ENCODE measurements around the gene KRT6C.

The KRT6C gene

GRCh38 chr12:52517005-52517835 lies 43.6 kb upstream of the KRT6C start:
- peaks cover 16% of the 10 kb centered on the region; the same call in 1 of the 2 replicates for H3K27me3 ChIP-seq (ENCODE audit: insufficient read depth, low read depth)
- H3K36me3 ChIP-seq (ENCODE audit: insufficient read depth) = no peaks in the 10 kb centered on the region

GRCh38 chr12:52515927-52516831 lies 42.6 kb upstream of the KRT6C start:
- H3K36me3 ChIP-seq (ENCODE audit: insufficient read depth) = no peaks in the 10 kb centered on the region
- H3K27me3 ChIP-seq (ENCODE audit: insufficient read depth, low read depth) = peaks cover 16% of the 10 kb centered on the region; the same call in 1 of the 2 replicates
- H3K4me3 ChIP-seq (IDR thresholded peaks at IDR 0.05; ENCODE audit: insufficient read depth, low read depth, low read length) = no peak overlapping the region
- no peak overlapping the region for H2AFZ ChIP-seq (ENCODE audit: low read depth)
- no peak overlapping the region for H3K27ac ChIP-seq
- no peak overlapping the region for H3K4me2 ChIP-seq
- no peaks in the 10 kb centered on the region for H3K79me2 ChIP-seq (ENCODE audit: insufficient read depth, low read depth)
- no peaks in the 10 kb centered on the region for H4K20me1 ChIP-seq (ENCODE audit: insufficient read depth)
- no peaks in the 10 kb centered on the region for H3K4me1 ChIP-seq (ENCODE audit: low read depth, poor library complexity, severe bottlenecking)
- TF ChIP-seq CTCF (conservative IDR thresholded peaks at IDR 0.05; ENCODE audit: low read depth, low read length) = no peak
- no peak overlapping the region for H3K9ac ChIP-seq

More at GRCh38 chr12:52517005-52517835, 43.6 kb upstream of the KRT6C start:
- H4K20me1 ChIP-seq (ENCODE audit: insufficient read depth) = no peaks in the 10 kb centered on the region
- H3K4me2 ChIP-seq = no peak overlapping the region
- H3K9ac ChIP-seq = no peak overlapping the region
- TF ChIP-seq CTCF (conservative IDR thresholded peaks at IDR 0.05; ENCODE audit: low read depth, low read length) = no peak
- H3K4me3 ChIP-seq (IDR thresholded peaks at IDR 0.05; ENCODE audit: insufficient read depth, low read depth, low read length) = no peak overlapping the region
- no peaks in the 10 kb centered on the region for H3K79me2 ChIP-seq (ENCODE audit: insufficient read depth, low read depth)
- H3K27ac ChIP-seq = no peak overlapping the region
- H3K4me1 ChIP-seq (ENCODE audit: low read depth, poor library complexity, severe bottlenecking) = no peaks in the 10 kb centered on the region
- no peak overlapping the region for H2AFZ ChIP-seq (ENCODE audit: low read depth)

GRCh38 chr12:52515319-52515646 lies 41.7 kb upstream of the KRT6C start:
- no peak overlapping the region for H3K9ac ChIP-seq
- no peak overlapping the region for H3K27ac ChIP-seq
- TF ChIP-seq CTCF (conservative IDR thresholded peaks at IDR 0.05; ENCODE audit: low read depth, low read length) = no peak

GRCh38 chr12:52514471-52515318 lies 41.1 kb upstream of the KRT6C start:
- Histone ChIP-seq H3K4me3 (IDR thresholded peaks at IDR 0.05; ENCODE audit: insufficient read depth, low read depth, low read length) (no peak overlapping the region), H2AFZ (ENCODE audit: low read depth) (no peak overlapping the region), H3K36me3 (ENCODE audit: insufficient read depth) (no peaks in the 10 kb centered on the region), H3K27ac (no peak overlapping the region), H3K4me1 (ENCODE audit: low read depth, poor library complexity, severe bottlenecking) (no peaks in the 10 kb centered on the region), H3K9ac (no peak overlapping the region), H3K4me2 (no peak overlapping the region), H3K79me2 (ENCODE audit: insufficient read depth, low read depth) (no peaks in the 10 kb centered on the region), H4K20me1 (ENCODE audit: insufficient read depth) (no peaks in the 10 kb centered on the region), H3K27me3 (ENCODE audit: insufficient read depth, low read depth) (peaks cover 12% of the 10 kb centered on the region; the same call in 1 of the 2 replicates)
- TF ChIP-seq CTCF (conservative IDR thresholded peaks at IDR 0.05; ENCODE audit: low read depth, low read length) = no peak

More at GRCh38 chr12:52515319-52515646, 41.7 kb upstream of the KRT6C start:
- no peaks in the 10 kb centered on the region for H3K36me3 ChIP-seq (ENCODE audit: insufficient read depth)
- peaks cover 12% of the 10 kb centered on the region; the same call in 1 of the 2 replicates for H3K27me3 ChIP-seq (ENCODE audit: insufficient read depth, low read depth)
- no peak overlapping the region for H2AFZ ChIP-seq (ENCODE audit: low read depth)
- H3K4me1 ChIP-seq (ENCODE audit: low read depth, poor library complexity, severe bottlenecking) = no peaks in the 10 kb centered on the region
- no peak overlapping the region for H3K4me2 ChIP-seq
- H3K4me3 ChIP-seq (IDR thresholded peaks at IDR 0.05; ENCODE audit: insufficient read depth, low read depth, low read length) = no peak overlapping the region
- no peaks in the 10 kb centered on the region for H3K79me2 ChIP-seq (ENCODE audit: insufficient read depth, low read depth)
- no peaks in the 10 kb centered on the region for H4K20me1 ChIP-seq (ENCODE audit: insufficient read depth)

Data from KMS-11 (cell line).